GM19468 (cell line): ENCODE data around the gene RAP1GAP2.

Source experiments
- ATAC-seq: cut with Tn5 transposase; IDR thresholded peaks from one replicate; pipeline ENCODE4 v1.9.1; 2021; ENCODE audit warnings: mild to moderate bottlenecking, moderate library complexity, moderate number of reproducible peaks; ENCODE audit not compliant: unreplicated experiment; ENCODE audit errors: extremely low read depth

Gene RAP1GAP2

GRCh38 chr17:2961446-2961845 lies 165.2 kb downstream of the RAP1GAP2 start:
- ATAC-seq = no peak

DNA sequence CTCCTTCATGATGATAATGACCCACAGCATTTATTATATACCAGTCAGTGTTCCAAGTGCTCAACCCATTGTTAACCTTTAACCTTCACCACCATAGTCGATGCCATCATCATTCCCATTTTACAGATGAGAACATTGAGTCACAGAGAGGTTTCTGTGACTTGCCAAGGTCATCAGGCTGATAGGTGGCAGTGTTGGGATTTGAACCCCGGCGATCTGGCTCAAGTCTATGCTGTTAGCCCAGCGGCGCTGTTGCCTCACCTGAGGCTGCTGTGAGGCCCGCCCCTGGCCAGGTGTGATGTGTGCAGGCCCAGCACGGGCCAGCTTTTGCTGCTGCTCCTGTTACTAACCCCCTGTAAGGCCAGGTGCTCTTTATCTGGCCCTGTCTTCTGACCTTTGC lies 166.0 kb downstream of the RAP1GAP2 start:
- ATAC-seq = no peak

GRCh38 chr17:2962729-2963128 lies 166.5 kb downstream of the RAP1GAP2 start:
- no peak for ATAC-seq

- ATAC-seq = no peak
These were observed 167.2 kb downstream of the RAP1GAP2 start for GRCh38 chr17:2963332-2964027.

DNA sequence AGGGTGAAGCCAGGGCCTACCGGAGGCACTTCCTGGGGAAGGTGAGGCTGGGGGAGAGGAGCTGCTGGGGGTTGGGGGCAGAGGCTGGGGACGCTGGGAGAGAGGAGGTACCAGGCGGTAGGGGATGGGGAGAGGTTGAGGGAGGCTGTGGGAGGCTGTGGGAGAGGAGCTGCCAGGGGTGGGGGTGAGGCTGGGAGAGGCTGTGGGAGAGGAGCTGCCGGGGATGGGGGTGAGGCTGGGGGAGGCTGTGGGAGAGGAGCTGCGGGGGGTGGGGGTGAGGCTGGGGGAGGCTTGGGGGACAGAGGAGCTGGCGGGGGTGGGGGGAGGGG lies 167.8 kb downstream of the RAP1GAP2 start:
- ATAC-seq = no peak

GRCh38 chr17:2964370-2964769 lies 168.1 kb downstream of the RAP1GAP2 start:
- ATAC-seq = no peak

DNA sequence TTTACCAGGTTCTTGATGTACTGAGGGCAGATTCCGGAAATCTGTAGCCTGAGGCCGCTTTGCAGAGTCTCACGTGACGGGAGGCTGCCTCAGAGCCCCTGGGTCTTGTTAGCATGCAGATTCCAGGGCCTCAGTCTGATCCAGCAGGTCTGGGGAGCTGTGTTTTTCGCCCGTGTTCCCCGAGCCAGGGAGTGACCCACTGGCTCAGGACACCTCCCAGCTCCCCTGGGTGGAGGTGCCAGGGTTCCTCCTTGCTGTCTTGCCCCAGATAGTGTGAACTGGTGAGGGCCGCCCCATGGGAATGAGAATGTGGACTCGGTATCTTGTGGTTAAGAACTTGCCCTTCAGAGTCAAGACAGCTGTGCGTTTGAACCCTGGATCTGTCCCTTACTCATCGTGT lies 168.6 kb downstream of the RAP1GAP2 start:
- no peak for ATAC-seq

GRCh38 chr17:2965621-2966595 lies 169.7 kb downstream of the RAP1GAP2 start:
- no peak for ATAC-seq

DNA sequence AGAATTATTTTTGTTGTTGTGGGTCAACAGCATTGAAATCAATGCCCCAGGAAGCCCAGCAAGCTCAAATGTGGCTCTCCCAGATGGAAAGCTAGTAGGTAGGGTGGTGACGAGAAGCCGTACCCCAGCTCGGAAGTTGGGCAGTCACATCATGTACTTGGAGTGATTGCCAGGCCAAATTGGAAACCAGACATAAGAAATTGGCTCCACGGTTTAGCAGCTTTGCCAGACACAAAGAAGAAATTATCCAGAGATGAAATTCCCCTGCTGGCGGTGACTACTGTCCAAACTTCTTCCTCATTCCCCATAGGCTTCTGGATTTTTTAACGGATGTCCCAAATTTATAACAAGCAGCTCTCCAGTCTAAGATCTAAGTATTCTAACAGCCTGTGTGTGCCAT lies 171.3 kb downstream of the RAP1GAP2 start:
- no peak for ATAC-seq

DNA sequence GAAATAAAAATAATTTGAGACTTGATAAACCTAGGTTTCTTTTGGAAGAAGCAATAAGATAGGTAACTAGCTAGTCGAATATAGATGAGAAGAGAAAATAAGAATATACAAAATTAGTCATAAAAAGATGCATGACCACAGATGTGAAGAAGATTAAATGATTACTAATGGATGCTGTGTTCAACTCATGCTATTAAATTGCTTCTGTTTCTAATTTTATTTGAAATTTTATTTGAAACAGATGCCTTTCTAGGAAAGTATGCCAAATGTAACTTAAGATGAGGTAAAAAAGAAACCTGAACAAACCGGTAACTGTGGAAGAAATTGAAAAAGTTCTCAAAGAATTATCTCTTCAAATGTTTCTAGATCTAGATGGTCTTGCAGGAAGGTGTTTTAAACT lies 175.6 kb downstream of the RAP1GAP2 start:
- no peak for ATAC-seq

DNA sequence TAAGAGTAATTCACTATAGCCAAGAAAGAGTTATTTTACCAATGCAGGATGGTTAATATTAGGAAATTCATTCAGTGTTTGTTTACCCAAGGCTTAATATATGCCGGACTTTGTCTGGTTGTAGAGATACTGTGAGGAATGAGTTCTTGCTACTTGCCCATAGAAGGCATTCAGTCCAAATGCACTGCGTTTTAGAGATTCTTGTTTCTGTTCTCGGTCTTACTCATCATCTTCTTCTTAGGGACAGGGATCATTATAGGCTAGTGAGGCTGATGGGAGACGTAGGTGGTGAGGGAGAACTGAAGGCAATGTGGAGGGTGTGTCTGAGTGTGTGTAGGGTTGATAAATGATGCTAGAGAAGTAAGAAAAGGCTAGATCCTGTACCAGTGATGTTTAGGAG lies 176.5 kb downstream of the RAP1GAP2 start:
- ATAC-seq = no peak

DNA sequence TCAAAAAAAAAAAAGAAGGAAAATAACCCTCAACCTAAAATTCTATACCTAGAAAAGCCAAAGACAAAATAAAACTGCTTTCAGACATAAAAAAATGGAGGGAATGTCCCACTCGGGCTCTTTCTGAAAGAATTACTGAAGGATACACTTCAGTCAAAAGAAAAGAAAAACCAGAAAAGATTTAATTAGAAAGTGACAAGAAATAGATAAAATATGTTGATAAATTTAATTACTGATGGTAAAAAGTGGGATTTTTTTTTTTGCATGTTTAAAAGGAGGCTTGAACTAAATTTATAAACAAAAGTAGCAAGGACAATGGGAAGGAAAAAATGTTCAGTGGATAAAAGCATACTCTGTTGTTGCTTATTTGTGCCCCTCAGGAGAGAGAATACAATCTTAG lies 178.1 kb downstream of the RAP1GAP2 start:
- ATAC-seq = no peak

- ATAC-seq = no peak
These were observed 179.3 kb downstream of the RAP1GAP2 start for GRCh38 chr17:2975469-2975958.

- ATAC-seq = no peak
These were observed 180.9 kb downstream of the RAP1GAP2 start for GRCh38 chr17:2977157-2977556.

GRCh38 chr17:2978116-2978515 lies 181.9 kb downstream of the RAP1GAP2 start:
- ATAC-seq = no peak

DNA sequence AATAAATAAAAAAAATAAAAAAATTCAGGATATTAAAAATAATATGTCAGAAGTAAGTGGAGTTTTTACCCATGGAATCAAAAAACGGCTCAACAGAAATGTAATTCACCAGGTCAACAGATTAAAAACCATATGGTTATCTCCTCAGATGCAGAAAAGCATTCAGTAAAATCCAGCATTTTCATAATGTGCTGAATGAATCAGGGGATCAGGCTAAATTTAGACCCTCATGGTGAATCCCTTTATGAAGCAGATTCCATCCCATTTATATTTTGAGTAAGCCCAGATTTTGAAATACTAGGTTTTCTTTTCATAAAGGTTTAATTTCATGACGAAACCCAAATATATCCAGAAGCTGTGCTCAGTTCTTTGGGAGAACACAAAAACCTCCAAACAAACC lies 182.8 kb downstream of the RAP1GAP2 start:
- no peak for ATAC-seq

DNA sequence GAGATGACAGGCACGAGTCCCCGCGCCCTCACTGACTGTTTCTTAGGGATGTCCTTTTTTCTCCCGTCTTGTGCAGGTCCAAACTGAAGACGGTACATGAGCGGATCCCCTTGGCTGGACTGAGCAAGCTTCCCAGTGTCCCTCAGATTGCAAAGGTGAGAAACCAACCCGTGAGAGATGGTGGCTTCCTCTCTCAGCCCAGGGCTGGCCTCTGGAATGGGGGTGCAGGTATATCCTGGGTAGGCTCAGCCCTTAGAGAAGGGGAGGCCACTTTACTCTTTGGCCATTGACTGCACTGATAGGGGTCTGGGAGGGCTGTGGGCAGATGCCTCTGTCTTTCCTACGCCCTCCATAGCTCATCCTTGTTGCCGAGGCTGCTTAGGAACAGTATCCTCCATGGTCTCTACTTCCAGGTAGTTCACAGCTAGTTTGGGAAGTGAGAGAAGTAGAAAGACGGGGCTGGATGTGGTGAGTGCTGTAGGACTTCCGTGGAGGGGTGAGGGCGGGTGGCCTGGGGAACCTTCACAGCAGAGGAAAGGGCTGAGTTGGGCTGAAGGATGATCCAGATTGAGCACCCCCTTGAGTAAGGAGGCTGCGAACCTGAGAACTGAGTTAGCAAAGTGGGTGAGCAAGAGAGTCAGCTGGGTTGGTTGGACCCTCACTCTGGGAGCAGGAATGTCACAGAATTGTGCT lies 184.1 kb downstream of the RAP1GAP2 start:
- ATAC-seq = no peak

DNA sequence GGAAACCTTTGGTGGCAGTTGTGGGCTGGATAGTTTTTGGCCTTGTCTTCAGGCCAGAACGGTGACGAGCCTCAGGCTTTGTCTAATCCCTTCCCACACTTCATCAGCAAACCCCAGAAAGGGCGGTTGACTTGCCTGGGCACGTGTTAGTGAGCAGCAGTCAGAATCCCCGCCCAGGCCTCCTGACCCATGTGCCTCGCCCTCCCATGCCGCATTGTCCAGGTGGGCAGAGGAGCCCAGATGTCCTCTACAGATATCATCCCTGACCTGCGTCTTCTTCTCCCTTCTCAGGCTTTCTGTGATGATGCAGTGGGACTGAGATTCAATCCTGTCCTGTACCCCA lies 184.6 kb downstream of the RAP1GAP2 start:
- no peak for ATAC-seq

DNA sequence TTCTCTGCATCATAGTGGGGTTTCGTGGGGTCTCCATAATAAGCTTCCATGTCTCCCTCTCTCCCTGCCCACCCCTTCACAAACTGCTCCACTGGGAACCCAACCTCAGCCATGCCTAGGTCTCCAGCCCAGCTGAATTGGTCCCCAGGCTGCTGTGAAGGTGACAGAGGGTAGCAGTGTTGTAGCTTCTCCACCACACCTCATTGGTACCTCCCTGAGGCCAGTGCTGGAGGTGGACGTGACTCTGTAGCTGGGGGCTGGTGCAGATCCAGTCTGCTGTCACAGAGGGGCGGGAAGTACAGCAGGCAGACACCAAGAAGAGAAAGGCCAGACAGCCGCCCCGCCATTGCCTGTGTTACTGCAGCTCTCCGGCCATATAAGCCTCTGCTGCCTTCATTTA lies 185.1 kb downstream of the RAP1GAP2 start:
- no peak for ATAC-seq

DNA sequence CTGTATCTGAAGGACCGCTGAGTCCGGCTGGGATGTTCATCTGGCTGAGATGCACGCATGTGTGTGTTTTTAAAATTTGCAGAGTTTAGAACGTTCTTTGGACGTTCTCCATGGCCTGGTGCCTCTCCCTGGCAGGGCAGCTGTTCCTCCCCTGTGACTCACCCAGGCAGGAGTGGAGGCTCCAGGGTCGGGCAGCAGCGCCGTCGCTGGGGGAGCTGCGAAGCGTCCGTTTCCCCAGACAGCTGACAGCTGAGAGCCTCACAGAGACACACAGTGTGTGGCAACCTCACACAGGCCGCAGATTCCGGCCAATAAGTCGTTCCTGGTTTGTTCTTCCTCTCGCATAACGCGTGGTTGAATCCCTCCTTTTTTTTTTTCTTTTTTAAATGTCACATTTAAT lies 186.6 kb downstream of the RAP1GAP2 start:
- no peak for ATAC-seq

GRCh38 chr17:2983255-2983654 lies 187.0 kb downstream of the RAP1GAP2 start:
- no peak for ATAC-seq
